SH-SY5Y (cell line): ENCODE results near the gene KIF18B.

ENCODE experiments used
- GATA2 ChIP-seq: IDR thresholded peaks from 2 replicates; pipeline ENCODE4 v1.6.1; 2011; ENCODE audit warnings: mild to moderate bottlenecking, low read depth, low read length
- GATA3 ChIP-seq: IDR thresholded peaks from 2 replicates; pipeline ENCODE4 v1.6.1; 2011; ENCODE audit warnings: low read depth, mild to moderate bottlenecking, low read length, moderate library complexity

KIF18B gene

DNA sequence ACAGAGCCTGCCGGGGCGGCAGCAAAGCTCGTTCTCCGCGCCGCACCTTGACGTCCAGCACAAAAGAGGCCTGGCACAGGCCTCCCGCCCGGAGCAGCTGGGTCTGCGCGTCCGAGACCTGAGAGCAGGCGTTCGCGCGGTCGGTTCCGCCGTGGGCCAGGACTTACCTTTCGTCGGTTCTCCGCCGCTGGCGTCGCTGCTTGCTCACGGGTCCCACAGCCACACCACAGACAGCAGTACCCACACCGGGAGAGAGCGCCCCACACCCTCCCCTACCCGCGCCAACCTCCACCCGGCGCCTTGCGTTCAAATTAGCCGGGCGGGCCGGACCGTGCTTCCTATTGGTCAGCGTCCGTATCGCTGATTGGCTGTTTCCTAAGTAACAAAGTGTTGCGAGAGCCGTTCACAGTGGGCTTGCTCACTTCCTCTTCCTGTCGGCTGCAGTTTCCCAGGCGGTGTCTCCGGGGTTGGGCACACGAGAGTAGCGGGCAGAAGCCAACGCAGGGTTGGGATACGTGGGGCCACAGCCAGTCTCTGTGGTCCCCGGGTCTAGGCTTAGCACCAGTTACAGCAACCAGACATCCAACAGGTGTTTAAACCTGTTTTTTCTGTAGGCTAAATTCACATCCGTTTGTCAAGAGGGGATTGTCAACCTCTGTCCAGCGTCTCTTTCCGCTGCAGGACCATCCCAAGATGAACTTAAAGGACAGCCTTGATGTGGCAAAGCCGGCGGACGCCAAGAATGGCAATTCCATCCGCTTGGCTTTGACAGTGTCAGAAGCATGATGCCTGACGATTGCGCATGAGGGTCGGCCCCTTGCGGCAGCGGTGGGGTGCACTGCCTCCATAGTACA is at the start of gene KIF18B:
Gene KIF18B, minus strand, starts transcription at position 313 of the 854 bp plus-strand sequence. CDS start 11,429 bp downstream, outside the sequence.
- TF ChIP-seq GATA3 (no peak), GATA2 (no peak)

DNA sequence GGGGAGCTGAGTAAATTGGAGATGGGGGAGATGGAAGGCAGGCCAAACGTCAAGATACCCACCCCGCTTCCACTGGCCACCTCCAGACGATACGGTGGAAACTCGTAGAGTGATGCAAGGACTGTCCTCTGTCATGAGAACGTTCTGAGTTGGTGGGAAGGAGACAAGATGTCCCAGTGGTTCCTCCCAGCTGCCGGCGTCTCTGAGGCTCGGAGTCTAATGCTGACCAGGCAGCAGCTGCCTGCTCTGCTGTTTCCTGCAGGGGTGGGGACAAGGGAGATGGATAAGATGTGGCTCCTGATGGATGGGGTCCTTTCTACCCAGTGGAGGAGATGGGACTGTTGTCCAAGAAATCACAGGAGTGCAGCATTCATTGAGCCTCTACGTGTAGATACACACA is 48.7 kb upstream of the KIF18B start:
- TF ChIP-seq GATA3, result no peak
- no peak for TF ChIP-seq GATA2

DNA sequence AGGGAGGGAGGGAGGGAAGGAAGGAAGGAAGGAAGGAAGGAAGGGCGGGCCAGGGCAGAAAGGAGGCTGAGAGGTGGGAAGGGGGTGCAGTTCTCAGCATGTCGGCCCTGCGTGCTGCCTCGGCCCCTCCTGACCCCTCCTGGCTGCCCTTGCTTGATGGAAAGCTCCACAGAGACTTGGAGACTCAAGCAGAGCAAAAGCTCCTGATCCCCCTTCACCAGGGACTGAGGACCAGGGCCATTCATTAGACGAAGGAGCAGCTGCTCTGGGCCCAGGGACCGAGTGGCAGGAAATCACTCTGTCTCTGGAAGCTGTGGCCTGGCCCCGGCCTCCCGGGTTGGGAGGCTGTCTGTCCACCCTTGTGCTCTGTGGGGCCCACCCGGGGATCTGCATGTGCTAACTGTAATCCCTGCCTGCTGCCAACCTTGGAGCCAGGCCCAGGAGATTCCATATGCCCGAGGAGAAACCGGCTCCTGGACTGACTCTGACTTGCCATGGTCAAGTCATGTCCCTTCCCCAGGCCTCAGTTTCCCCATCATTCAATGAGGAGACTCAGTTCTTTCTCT is 47.9 kb upstream of the KIF18B start:
- TF ChIP-seq GATA2 (no peak), GATA3 (no peak)

DNA sequence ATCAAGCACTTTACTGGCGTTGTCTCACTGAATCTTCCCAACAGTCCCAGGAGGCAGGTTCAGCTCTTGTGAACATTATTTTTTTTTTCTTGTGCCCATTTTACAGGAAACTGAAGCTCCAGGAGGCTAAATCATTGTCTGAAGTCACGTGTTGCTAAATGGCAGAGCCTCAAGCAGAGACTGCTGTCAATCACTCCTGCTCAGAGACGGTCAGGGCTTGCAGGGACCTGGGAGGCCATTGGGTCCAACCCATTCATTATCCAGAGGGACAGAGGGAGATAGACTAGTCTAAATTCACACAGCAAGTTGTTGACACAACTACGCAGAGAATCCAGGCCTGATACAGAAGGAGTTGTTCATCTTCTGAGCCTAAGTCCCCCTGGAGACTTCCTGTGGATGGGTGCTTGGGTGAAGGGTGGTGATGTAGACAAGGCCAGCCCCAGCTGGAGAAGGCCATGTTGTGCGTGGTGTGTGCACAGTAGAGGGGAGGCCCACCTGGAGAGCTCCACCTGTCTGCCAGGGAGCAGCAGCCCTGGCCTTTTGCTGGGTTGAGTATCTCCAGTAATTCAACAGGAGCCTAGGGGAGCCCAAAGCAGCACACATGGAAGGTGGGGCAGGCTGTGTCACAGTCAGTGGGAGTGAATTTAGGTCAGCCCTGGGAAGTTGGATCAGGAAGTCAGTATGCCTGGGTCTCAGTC is 44.8 kb upstream of the KIF18B start:
- no peak for TF ChIP-seq GATA3

DNA sequence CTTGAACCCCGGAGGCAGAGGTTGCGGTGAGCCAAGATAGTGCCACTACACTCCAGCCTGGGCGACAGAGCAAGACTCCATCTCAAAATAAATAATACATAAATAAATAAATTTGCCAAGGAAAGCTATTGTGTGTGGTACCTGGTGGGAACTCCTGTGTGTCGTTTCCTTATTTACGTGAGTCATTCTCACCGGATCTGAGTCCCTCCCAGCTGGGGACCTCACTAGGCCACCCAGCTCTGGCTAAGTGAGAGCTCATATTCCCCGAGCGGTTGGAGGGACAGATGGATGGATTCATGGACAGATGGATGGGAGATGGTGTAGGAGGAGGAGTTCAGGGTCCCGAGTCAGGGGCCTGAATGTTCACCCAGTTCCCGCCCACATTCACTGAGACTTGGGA is 43.4 kb upstream of the KIF18B start:
- TF ChIP-seq GATA2 (no peak), GATA3 (no peak)

DNA sequence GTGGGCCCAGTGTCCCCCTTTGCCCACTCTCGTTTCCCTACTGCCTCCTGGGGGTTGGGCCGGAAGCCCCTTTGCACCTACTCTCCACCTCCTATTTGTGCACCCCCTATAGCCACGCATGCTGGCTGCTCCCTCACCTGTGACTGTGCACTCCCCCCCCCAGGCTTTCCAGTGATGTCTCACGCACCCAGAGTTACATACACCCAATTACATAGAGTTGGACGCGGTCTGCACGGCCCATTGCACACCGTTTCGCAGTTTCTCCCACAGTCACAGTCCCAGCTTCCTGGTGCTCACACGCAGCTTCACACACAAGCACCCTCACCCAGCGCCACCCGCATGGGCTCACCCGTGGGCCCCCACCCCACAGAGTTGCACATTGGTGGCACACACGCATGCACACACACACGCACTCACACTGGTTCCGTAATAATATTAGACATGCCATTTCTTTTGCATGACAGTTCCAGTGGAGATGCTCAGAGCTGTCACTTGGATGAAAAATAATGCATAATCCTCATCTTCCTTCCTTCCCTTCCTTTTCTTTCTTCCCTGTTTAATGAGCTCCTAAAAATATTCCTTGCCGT is 42.1 kb upstream of the KIF18B start:
- TF ChIP-seq GATA3 (no peak), GATA2 (no peak)

DNA sequence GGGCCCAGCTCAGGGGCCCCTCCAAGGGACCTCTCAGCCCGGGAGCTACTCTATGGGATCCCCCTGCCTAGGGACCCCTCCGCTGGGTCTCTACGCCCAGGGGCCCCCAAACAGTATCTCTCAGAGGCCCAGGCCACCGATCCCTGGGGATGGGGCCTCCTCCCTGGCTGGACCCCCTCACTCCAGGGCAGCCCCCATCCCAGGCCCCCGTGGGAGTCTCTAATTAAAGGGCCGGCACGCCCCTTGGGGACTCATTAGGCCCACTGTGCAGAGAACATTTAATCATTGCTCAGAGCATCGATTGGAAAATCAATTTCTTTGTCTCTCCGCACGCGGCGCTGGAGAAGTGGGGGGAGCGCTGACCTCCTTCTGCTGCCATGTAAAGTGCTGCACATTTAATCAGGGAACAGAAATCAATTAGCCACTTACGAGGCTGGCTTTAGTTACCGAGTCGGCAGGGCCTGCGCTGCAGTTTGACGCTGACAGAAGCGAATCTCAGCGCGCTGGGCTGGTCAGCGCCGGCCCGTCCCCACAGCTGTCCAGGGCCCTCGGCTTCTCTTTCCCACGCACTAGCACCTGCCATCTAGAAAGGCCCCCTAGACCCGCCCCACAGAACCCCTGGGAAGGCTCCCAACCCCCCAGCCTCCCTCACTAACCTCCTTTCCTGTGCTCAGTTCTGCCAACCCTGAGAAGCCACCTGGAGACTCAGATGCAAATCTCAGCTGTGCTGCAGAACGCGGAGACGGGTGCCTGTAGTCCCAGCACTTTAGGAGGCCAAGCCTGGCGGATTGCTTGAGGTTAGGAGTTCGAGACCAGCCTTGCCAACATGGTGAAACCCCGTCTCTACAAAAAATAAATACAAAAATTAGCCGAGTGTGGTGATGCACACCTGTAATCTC is 40.7 kb upstream of the KIF18B start:
- no peak for TF ChIP-seq GATA2
- no peak for TF ChIP-seq GATA3

DNA sequence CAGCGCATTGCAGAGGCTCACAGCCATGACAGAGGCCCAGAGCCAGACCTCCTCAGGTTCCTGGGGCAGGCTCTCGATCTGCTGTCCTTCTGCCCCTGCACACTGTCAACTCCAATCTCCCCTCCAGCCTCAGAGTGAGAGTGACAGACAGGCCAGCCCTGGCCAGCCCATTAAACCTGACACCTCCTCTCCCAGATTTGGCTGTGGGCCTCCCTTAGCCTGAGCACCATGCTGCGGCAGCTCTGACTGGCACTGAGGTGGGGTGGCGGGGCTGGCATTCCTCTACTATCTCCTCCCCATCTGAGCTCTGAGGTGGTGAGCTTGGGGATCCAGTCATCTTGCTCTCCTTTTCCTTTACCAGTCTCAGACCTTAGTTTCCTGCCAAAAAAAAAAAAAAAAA is 36.0 kb upstream of the KIF18B start:
- TF ChIP-seq GATA3 (no peak), GATA2 (no peak)

DNA sequence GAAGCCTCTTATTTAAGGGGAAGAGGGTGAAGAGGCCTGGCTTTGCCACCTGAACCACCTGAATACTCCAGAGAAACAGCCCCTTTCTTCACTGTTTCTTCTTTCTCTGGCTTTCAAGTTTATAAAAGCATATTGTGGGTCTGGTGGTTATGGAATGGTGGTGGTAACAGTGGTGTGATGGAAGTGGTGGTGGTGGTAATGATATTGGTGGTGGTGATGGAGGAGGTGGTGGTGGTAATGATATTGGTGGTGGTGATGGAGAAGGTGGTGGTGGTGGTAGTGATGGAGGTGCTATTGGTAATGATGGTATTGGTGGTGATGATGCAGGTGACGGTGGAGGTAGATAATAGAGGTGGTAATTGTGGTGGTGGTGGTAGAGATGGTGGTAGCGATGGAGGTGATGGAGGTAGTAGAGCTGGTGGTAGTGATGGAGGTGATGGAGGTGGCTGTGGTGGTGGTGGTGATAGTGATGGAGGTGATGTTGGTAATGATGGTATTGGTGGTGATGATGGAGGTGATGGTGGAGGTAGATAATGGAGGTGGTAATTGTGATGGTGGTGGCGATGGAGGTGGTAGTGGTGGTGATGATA is 34.6 kb upstream of the KIF18B start:
- TF ChIP-seq GATA3 (no peak), GATA2 (no peak)

DNA sequence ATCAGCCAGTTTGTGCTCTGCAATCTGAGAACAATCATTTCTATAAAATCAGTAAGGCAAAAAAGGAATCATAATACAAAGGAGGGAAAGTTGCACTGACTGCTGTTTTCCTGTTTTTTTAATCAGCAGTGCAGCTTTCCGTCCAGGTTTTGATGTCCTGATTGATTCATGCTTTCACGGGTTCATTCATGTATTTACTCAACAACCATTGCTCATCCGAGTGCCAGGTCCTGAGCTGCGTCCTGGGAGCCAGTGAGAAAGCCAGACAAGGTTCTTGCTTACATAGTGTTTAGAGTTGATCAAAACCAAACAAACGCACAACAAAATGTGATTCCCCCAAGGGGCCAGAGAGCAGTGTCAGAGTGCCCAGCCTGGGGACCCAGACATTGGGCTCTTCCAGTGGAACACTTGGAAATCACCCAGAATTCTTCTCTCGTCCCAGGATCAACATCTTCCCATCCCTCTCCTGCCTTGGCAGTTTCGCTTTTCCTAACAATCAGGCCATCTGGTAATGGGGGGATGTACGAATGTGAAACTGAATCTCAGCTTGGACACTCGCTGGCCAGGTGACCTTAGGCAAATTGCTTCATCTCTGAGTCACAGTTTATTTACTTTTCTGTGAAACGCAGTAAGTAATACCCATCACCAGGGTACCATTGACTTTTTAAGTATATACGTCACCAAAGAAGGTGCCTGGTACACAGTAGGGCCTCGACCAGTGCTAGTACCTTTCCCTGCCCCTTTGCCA is 33.8 kb upstream of the KIF18B start:
- no peak for TF ChIP-seq GATA2
- no peak for TF ChIP-seq GATA3

DNA sequence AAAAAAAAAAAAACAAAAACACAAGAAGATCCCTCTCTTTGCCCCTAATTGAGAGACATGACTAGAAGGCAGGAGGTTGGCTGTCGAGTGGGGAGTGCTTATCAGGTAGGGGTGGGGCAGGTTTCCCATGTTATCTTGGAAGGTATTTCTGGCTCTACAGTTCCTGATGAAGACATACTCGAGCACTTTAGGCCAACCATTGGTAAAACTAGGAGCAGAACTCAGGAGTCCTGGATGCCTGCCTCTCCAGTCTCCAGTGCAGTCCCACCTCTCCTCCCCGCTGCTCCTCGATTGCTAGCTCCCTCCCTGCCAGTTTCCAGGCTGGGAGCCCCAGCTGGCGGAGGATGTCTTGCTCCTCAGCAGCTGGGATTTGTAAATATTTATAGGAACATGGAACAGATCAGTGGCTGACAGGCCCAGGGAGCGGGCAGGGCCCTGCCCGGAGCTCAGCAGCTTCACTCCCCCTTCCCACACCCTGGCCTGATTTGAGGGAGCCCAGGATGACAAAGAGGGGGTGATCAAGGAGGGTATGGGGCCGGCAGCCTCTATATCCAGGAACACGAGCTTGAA is 31.9 kb upstream of the KIF18B start:
- no peak for TF ChIP-seq GATA2
- TF ChIP-seq GATA3, result no peak

DNA sequence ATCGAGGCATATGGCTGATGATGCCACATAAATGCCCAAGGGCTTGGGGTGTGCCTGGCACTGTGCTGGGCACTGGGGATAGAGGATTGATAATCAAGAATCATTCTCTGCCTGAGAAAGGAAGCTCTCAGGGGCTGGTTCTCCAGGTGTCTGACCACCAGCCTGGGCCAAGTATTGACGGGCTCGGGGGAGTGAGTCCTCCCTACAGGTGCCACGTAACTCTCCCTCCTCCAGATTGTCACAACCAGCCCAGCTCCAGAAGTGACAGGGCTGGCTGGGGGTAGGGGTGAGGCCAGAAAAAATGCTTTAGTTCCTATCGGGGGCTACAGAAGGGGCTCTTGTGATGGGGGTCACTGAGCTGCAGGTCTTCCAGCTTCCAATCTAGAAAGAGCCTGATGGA is 31.2 kb upstream of the KIF18B start:
- TF ChIP-seq GATA2 (no peak), GATA3 (no peak)
